Measurements from ENCODE around the gene KCNQ4. TPM values are rescaled to one million over a fixed set of nuclear protein-coding genes. Genes with fewer than 3 reads are reported as not detected.

KCNQ4 gene
- total and polyA plus RNA-seq, 2 experiments from 2014 or later, result 1.3 to 3.0 TPM

DNA sequence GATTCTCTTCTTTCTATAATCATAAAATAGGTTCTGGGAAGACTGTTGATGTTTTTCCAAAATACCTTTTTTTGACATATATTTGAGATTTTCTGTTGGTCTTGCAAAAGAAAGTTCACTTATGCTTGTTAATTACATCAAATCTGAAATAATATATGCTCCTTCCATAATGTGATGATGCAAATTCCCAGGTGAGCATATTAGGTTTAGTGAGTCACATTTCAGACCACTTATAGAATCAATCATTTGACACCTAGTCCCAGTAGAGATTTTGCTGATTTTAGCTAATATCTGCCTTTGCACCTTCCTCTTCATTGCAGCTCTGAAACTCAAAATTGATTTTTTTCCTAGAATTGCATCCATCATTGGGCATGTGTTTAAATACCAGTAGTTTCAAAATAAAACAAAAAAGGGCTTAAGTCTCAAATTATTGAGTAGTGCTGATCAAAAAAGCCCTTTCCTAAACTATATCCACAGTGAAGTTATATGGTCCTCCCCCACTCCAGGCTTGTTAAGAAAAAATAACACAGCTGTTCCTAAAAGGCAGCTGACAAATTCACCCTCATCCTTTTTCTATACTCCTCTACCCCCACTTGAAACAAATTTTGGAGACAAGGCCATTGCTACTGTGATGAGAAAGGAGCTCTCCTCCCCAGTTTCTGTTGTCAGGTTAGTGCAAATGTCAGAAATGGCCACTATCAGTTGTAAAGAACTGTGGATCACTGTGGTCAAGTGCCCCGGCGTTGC, 37.1 kb upstream of the KCNQ4 start:
- H3K27ac ChIP-seq (ENCODE audit: low read depth), result no peak overlapping the region
- ATAC-seq (no peak), DNase-seq (ENCODE audit: low spot score) (no peak)
- H4K20me1 ChIP-seq (replicated peaks; ENCODE audit: insufficient read depth), result peaks cover 32% of the 10 kb centered on the region
- Mint-ChIP-seq H3K9me3 (no peaks in the 10 kb centered on the region), H3K4me1 (peaks cover 3% of the 10 kb centered on the region; the same call in 1 of the 3 replicates), H3K4me3 (no peak overlapping the region), H3K27me3 (ENCODE audit: insufficient read depth, low read depth, poor library complexity) (peaks cover 3% of the 10 kb centered on the region), H3K36me3 (ENCODE audit: low read depth) (peaks cover 73% of the 10 kb centered on the region), H3K27ac (no peak overlapping the region)
- H3K4me2 ChIP-seq, result no peak overlapping the region
- no peaks in the 10 kb centered on the region for H3K9me2 ChIP-seq (ENCODE audit: insufficient read depth)
- H3F3A ChIP-seq (replicated peaks; ENCODE audit: low read depth), result no peaks in the 10 kb centered on the region
- no peak overlapping the region for H3K4me3 ChIP-seq
- H3K27me3 ChIP-seq (ENCODE audit: insufficient read depth), result no peaks in the 10 kb centered on the region
- peaks cover 41% of the 10 kb centered on the region for H3K79me2 ChIP-seq (replicated peaks; ENCODE audit: insufficient read depth)
- peaks cover 22% of the 10 kb centered on the region for H3K36me3 ChIP-seq (ENCODE audit: insufficient read depth)
- TF ChIP-seq, protein P1, sequence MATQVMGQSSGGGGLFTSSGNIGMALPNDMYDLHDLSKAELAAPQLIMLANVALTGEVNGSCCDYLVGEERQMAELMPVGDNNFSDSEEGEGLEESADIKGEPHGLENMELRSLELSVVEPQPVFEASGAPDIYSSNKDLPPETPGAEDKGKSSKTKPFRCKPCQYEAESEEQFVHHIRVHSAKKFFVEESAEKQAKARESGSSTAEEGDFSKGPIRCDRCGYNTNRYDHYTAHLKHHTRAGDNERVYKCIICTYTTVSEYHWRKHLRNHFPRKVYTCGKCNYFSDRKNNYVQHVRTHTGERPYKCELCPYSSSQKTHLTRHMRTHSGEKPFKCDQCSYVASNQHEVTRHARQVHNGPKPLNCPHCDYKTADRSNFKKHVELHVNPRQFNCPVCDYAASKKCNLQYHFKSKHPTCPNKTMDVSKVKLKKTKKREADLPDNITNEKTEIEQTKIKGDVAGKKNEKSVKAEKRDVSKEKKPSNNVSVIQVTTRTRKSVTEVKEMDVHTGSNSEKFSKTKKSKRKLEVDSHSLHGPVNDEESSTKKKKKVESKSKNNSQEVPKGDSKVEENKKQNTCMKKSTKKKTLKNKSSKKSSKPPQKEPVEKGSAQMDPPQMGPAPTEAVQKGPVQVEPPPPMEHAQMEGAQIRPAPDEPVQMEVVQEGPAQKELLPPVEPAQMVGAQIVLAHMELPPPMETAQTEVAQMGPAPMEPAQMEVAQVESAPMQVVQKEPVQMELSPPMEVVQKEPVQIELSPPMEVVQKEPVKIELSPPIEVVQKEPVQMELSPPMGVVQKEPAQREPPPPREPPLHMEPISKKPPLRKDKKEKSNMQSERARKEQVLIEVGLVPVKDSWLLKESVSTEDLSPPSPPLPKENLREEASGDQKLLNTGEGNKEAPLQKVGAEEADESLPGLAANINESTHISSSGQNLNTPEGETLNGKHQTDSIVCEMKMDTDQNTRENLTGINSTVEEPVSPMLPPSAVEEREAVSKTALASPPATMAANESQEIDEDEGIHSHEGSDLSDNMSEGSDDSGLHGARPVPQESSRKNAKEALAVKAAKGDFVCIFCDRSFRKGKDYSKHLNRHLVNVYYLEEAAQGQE (IDR thresholded peaks at IDR 0.05; ENCODE audit: unreplicated experiment), result no peak
- TF ChIP-seq EZH2 (IDR thresholded peaks at IDR 0.05; ENCODE audit: low read depth, unreplicated experiment), result no peak
- no peak for TF ChIP-seq EZH2phosphoT487 (IDR thresholded peaks at IDR 0.05; ENCODE audit: unreplicated experiment)
- TF ChIP-seq CREB1 (CRISPR knock-in tag; IDR thresholded peaks at IDR 0.05; ENCODE audit: low read depth), result no peak
- TF ChIP-seq, protein P2, sequence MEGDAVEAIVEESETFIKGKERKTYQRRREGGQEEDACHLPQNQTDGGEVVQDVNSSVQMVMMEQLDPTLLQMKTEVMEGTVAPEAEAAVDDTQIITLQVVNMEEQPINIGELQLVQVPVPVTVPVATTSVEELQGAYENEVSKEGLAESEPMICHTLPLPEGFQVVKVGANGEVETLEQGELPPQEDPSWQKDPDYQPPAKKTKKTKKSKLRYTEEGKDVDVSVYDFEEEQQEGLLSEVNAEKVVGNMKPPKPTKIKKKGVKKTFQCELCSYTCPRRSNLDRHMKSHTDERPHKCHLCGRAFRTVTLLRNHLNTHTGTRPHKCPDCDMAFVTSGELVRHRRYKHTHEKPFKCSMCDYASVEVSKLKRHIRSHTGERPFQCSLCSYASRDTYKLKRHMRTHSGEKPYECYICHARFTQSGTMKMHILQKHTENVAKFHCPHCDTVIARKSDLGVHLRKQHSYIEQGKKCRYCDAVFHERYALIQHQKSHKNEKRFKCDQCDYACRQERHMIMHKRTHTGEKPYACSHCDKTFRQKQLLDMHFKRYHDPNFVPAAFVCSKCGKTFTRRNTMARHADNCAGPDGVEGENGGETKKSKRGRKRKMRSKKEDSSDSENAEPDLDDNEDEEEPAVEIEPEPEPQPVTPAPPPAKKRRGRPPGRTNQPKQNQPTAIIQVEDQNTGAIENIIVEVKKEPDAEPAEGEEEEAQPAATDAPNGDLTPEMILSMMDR (conservative IDR thresholded peaks at IDR 0.05; ENCODE audit: low read depth in 2 of 2), result no peak
- TF ChIP-seq STAT1 (IDR thresholded peaks at IDR 0.05; ENCODE audit: unreplicated experiment), result no peak
- no peak for TF ChIP-seq POLR2AphosphoS5 (IDR thresholded peaks at IDR 0.05; ENCODE audit: low read depth)
- no peak for TF ChIP-seq ZNF114 (CRISPR knock-in tag; IDR thresholded peaks at IDR 0.05)
- TF ChIP-seq JUNB (IDR thresholded peaks at IDR 0.05; ENCODE audit: unreplicated experiment), result no peak
- TF ChIP-seq NANOG (IDR thresholded peaks at IDR 0.05; ENCODE audit: borderline replicate concordance), result no peak
- TF ChIP-seq, protein P3, sequence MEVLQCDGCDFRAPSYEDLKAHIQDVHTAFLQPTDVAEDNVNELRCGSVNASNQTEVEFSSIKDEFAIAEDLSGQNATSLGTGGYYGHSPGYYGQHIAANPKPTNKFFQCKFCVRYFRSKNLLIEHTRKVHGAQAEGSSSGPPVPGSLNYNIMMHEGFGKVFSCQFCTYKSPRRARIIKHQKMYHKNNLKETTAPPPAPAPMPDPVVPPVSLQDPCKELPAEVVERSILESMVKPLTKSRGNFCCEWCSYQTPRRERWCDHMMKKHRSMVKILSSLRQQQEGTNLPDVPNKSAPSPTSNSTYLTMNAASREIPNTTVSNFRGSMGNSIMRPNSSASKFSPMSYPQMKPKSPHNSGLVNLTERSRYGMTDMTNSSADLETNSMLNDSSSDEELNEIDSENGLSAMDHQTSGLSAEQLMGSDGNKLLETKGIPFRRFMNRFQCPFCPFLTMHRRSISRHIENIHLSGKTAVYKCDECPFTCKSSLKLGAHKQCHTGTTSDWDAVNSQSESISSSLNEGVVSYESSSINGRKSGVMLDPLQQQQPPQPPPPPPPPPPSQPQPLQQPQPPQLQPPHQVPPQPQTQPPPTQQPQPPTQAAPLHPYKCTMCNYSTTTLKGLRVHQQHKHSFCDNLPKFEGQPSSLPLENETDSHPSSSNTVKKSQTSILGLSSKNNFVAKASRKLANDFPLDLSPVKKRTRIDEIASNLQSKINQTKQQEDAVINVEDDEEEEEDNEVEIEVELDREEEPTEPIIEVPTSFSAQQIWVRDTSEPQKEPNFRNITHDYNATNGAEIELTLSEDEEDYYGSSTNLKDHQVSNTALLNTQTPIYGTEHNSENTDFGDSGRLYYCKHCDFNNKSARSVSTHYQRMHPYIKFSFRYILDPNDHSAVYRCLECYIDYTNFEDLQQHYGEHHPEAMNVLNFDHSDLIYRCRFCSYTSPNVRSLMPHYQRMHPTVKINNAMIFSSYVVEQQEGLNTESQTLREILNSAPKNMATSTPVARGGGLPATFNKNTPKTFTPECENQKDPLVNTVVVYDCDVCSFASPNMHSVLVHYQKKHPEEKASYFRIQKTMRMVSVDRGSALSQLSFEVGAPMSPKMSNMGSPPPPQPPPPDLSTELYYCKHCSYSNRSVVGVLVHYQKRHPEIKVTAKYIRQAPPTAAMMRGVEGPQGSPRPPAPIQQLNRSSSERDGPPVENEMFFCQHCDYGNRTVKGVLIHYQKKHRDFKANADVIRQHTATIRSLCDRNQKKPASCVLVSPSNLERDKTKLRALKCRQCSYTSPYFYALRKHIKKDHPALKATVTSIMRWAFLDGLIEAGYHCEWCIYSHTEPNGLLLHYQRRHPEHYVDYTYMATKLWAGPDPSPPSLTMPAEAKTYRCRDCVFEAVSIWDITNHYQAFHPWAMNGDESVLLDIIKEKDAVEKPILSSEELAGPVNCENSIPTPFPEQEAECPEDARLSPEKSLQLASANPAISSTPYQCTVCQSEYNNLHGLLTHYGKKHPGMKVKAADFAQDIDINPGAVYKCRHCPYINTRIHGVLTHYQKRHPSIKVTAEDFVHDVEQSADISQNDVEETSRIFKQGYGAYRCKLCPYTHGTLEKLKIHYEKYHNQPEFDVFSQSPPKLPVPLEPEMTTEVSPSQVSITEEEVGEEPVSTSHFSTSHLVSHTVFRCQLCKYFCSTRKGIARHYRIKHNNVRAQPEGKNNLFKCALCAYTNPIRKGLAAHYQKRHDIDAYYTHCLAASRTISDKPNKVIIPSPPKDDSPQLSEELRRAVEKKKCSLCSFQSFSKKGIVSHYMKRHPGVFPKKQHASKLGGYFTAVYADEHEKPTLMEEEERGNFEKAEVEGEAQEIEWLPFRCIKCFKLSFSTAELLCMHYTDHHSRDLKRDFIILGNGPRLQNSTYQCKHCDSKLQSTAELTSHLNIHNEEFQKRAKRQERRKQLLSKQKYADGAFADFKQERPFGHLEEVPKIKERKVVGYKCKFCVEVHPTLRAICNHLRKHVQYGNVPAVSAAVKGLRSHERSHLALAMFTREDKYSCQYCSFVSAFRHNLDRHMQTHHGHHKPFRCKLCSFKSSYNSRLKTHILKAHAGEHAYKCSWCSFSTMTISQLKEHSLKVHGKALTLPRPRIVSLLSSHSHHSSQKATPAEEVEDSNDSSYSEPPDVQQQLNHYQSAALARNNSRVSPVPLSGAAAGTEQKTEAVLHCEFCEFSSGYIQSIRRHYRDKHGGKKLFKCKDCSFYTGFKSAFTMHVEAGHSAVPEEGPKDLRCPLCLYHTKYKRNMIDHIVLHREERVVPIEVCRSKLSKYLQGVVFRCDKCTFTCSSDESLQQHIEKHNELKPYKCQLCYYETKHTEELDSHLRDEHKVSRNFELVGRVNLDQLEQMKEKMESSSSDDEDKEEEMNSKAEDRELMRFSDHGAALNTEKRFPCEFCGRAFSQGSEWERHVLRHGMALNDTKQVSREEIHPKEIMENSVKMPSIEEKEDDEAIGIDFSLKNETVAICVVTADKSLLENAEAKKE (CRISPR knock-in tag; IDR thresholded peaks at IDR 0.05), result no peak
- TF ChIP-seq, protein P4, sequence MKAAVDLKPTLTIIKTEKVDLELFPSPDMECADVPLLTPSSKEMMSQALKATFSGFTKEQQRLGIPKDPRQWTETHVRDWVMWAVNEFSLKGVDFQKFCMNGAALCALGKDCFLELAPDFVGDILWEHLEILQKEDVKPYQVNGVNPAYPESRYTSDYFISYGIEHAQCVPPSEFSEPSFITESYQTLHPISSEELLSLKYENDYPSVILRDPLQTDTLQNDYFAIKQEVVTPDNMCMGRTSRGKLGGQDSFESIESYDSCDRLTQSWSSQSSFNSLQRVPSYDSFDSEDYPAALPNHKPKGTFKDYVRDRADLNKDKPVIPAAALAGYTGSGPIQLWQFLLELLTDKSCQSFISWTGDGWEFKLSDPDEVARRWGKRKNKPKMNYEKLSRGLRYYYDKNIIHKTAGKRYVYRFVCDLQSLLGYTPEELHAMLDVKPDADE (IDR thresholded peaks at IDR 0.05), result no peak
- TF ChIP-seq ZNF331 (CRISPR knock-in tag; IDR thresholded peaks at IDR 0.05; ENCODE audit: low read depth), result no peak
- no peak overlapping the region for H2AFZ ChIP-seq
- H3K4me1 ChIP-seq (ENCODE audit: insufficient read depth), result no peaks in the 10 kb centered on the region

Measured in GM23338 (cell line).